Cardiac muscle cell (in vitro differentiated cells and primary cell): ENCODE measurements around the gene UBXN6. TPM values are rescaled to one million over a fixed set of nuclear protein-coding genes. Genes with fewer than 3 reads are reported as not detected.

Experiments used
- DNase-seq, 2 donors: peaks; one replicate each; pipeline versions ENCODE4 v3.0.0 to v3.0.0-alpha.2; 2010 to 2017; ENCODE audit warnings: low read depth in 1 of 2, low spot score in 1 of 2
- H3K27ac ChIP-seq: fragments of 200-600 bp; sonication (generic); 2 replicates; pipeline ENCODE4 v1.5.1; 2016
- H3K27me3 ChIP-seq: fragments of 200-600 bp; sonication (generic); 2 replicates; pipeline ENCODE4 v1.6.0; 2016; ENCODE audit warnings: control low read depth
- H3K36me3 ChIP-seq: fragments of 200-600 bp; sonication (generic); 2 replicates; pipeline ENCODE4 v1.5.1; 2016; ENCODE audit warnings: control low read depth
- H3K4me1 ChIP-seq: fragments of 200-600 bp; sonication (generic); 2 replicates; pipeline ENCODE4 v1.8.1; 2017; ENCODE audit warnings: low read depth, mild to moderate bottlenecking, mixed run types
- H3K4me3 ChIP-seq: fragments of 200-600 bp; sonication (generic); 2 replicates; pipeline ENCODE4 v1.5.1; 2016; ENCODE audit warnings: mild to moderate bottlenecking
- H3K9me3 ChIP-seq: fragments of 200-600 bp; sonication (generic); 2 replicates; pipeline ENCODE4 v1.5.1; 2017; ENCODE audit warnings: low read depth, mild to moderate bottlenecking, control low read depth
- CTCF ChIP-seq: IDR thresholded peaks from 2 replicates; pipeline ENCODE4 v1.5.1; 2012; ENCODE audit warnings: low read depth, mild to moderate bottlenecking, low read length
- polyA plus RNA-seq: library from polyadenylated mRNA; unstranded; fragments of >200 nt; fragmentation: Nextera tagmentation; extraction: Ambion mirVana; gene quantifications from 2 replicates; pipeline ENCODE4 v1.2.1, GENCODE V29; 2016
- total RNA-seq: library from RNA; depleted of rRNA; stranded (reverse); fragments of >200 nt; gene quantifications from 2 replicates; pipeline ENCODE4 v1.2.3, GENCODE V29; 2016

Gene UBXN6
- total and polyA plus RNA-seq, 2 experiments from 2014 or later, result 46.2 to 147 TPM

GRCh38 chr19:4431296-4431695, 26.3 kb downstream of the UBXN6 start:
- H3K4me3 ChIP-seq, result no peak overlapping the region
- no peak for TF ChIP-seq CTCF
- no peaks in the 10 kb centered on the region for H3K27me3 ChIP-seq
- peaks cover 13% of the 10 kb centered on the region for H3K36me3 ChIP-seq
- no peaks in the 10 kb centered on the region for H3K9me3 ChIP-seq
- no peak for DNase-seq
- H3K27ac ChIP-seq, result no peak overlapping the region
- no peaks in the 10 kb centered on the region for H3K4me1 ChIP-seq

DNA sequence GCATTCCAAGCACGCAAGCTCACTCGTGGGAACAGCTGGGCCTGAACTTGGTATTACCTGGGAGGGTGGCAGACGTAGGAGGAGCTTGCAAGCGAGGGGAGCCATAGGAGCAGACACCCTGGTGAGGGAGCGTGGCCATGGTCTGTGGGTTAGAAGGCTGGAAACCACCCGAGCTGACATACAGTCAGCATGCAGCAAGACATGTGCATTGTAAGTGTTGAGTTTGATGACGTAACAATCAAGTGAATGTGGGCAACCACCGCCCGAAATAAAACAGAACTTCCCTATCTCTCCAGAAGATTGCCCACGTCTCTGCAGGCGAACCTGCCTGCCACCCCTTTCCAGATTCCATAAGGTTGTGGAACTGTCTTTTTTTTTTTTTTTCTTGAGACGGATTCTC, 26.8 kb downstream of the UBXN6 start:
- Histone ChIP-seq H3K9me3 (no peaks in the 10 kb centered on the region), H3K36me3 (peaks cover 13% of the 10 kb centered on the region), H3K27ac (no peak overlapping the region), H3K4me3 (no peak overlapping the region), H3K27me3 (no peaks in the 10 kb centered on the region), H3K4me1 (no peaks in the 10 kb centered on the region)
- no peak for DNase-seq
- no peak for TF ChIP-seq CTCF

DNA sequence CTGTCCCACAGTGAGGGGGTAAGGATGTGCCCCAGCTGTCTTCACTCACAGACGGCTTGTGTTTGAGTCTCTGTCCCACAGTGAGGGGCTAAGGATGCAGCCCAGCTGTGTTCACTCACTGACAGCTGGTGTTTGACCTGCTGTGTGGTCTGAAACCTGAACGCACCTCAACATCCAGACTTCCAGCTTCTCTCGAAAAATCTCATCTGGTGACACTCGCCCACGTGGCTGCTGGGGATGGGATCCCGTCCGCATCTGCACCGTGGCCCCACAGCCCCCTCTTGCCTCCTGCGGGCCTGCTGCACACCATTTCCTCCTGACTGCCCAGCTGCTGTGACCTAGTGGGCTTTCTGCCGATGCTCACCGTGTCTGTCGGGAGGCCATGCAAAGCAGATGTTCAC, 27.8 kb downstream of the UBXN6 start:
- no peaks in the 10 kb centered on the region for H3K27me3 ChIP-seq
- no peak for DNase-seq
- no peaks in the 10 kb centered on the region for H3K9me3 ChIP-seq
- no peak for TF ChIP-seq CTCF
- no peak overlapping the region for H3K27ac ChIP-seq
- H3K4me3 ChIP-seq, result no peak overlapping the region
- no peaks in the 10 kb centered on the region for H3K4me1 ChIP-seq
- H3K36me3 ChIP-seq, result peaks cover 13% of the 10 kb centered on the region

DNA sequence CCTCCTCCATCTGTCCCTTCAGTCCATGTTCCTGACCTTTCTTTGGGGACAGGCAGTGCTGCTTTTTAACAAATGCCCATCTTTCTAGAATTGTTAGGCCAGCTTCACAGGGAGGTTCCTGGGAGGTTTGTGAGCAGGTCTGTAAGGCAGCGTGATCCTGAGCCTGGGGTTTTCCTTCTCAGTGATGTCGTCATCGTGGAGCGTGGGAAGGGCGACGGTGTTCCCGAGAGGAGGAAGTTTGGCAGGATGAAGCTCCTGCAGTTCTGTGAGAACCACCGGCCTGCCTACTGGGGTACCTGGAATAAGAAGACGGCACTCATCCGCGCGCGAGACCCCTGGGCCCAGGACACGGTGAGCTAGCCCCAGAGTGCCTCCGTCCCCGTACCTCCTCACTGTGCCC, 28.3 kb downstream of the UBXN6 start:
- Histone ChIP-seq H3K27me3 (no peaks in the 10 kb centered on the region), H3K36me3 (peaks cover 13% of the 10 kb centered on the region), H3K4me3 (no peak overlapping the region), H3K4me1 (no peaks in the 10 kb centered on the region), H3K27ac (no peak overlapping the region), H3K9me3 (no peaks in the 10 kb centered on the region)
- no peak for TF ChIP-seq CTCF
- DNase-seq, result no peak

DNA sequence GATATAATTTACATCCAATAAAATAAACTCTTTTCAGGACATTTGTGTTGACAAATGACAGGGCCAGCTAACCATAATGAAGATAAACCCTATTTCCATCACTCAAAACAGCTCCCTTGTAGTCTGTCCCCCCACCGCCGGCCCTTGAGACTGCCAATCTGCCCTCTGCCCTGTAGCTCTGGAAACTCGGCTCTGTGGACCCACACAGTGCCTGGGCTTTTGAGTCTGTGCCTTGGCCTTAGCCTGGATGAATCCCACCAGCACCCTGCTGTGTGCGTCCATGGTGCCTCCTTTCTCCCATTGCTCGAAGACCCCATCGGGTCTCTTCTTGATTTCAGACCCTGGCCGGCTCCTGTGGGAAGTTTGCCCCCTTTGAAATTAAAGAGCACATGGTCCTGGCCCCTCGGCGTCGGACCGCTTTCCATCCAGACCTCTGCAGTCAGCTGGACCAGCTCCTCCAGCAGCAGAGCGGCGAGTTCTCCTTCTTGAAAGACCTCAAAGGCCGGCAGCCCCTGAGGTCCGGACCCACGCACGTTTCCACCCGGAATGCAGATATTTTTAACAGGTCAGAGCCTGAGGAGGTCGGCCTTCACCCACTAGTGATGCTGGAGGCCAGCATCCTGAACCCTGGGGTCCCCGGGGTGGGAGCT, 29.1 kb downstream of the UBXN6 start:
- Histone ChIP-seq H3K36me3 (peaks cover 13% of the 10 kb centered on the region), H3K4me3 (no peak overlapping the region), H3K4me1 (no peaks in the 10 kb centered on the region), H3K27ac (no peak overlapping the region), H3K9me3 (no peaks in the 10 kb centered on the region), H3K27me3 (no peaks in the 10 kb centered on the region)
- no peak for DNase-seq
- no peak for TF ChIP-seq CTCF
